LNCAP (cell line): ENCODE data around the gene ANKS1A.

Experiments used
- TF ChIP-seq, protein P1 (sequence below): fragments of 450-650 bp; IDR thresholded peaks from 2 replicates; pipeline ENCODE4 v1.5.1; 2017; ENCODE audit warnings: mild to moderate bottlenecking

ANKS1A gene

DNA sequence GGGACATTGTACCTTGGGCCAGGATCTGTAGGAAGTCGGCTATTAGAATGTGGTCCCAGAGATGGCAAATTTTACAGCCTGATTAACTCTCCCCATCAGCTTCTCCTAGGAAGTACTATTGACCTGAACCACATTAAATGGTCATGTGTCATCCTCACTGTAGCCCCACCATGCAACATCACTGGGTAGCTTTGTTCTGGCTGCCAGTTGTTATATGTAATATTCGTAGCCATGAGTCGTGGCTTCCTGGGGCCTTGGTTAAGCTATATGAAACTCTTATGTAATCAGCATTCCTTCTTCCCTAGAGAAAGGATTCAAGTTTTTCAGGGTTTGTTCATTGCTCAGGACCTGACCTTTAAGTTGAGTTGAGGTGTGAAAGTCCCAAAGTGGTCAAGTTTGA is 125.7 kb downstream of the ANKS1A start:
- TF ChIP-seq, protein P1, sequence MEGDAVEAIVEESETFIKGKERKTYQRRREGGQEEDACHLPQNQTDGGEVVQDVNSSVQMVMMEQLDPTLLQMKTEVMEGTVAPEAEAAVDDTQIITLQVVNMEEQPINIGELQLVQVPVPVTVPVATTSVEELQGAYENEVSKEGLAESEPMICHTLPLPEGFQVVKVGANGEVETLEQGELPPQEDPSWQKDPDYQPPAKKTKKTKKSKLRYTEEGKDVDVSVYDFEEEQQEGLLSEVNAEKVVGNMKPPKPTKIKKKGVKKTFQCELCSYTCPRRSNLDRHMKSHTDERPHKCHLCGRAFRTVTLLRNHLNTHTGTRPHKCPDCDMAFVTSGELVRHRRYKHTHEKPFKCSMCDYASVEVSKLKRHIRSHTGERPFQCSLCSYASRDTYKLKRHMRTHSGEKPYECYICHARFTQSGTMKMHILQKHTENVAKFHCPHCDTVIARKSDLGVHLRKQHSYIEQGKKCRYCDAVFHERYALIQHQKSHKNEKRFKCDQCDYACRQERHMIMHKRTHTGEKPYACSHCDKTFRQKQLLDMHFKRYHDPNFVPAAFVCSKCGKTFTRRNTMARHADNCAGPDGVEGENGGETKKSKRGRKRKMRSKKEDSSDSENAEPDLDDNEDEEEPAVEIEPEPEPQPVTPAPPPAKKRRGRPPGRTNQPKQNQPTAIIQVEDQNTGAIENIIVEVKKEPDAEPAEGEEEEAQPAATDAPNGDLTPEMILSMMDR: no peak

GRCh38 chr6:35015476-35015875 is 126.4 kb downstream of the ANKS1A start:
- TF ChIP-seq, protein P1: no peak

DNA sequence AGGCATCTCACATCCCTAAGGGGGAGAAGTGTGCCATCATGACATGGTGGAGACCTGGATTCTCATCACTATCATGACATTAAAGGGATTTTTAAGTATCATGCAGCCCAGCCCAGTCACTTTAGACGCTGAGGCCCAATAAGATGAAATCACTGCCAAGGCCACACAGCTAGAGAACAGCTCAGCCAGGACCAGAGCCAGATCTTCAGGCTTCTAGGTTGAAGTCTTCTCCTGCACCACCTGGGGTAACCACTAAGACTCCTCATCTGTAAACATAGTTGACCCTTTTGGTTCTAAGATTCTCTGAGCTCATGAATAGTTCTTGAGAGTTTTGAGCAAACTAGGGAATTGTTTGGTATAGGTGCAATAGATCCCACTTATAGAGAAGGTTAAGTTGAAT is 126.9 kb downstream of the ANKS1A start:
- TF ChIP-seq, protein P1: no peak

- TF ChIP-seq, protein P1: no peak
Observed at GRCh38 chr6:35016502-35017321, 127.7 kb downstream of the ANKS1A start.

GRCh38 chr6:35017411-35018181 is 128.5 kb downstream of the ANKS1A start:
- TF ChIP-seq, protein P1: no peak

DNA sequence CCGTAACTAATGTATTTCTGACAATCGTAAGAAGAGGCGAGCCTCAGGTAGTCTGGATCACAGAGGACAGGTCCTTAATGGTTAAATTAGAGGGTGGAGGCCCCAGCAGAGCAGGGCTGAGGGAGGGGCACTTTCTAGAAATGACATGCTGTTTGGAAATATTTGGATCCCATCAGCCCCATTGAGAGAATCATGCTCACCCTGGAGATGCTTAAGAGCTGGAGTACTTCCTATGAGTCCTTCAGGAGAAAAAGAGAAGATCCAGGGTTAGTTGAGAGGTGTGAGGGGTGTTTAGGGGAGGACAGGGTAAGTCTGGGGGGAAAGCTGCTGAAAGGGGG is 129.1 kb downstream of the ANKS1A start:
- TF ChIP-seq, protein P1: no peak

GRCh38 chr6:35018746-35019145 is 129.7 kb downstream of the ANKS1A start:
- TF ChIP-seq, protein P1: no peak
